GM20431 (cell line): ENCODE data around the gene ZNF471.

ENCODE experiments used
- in situ Hi-C: fragments of 300-500 bp; cut with MseI, MboI; formaldehyde crosslinking; loops from one replicate; pipeline ENCODE4 v1.15.0; 2020; ENCODE audit warnings: low sequenced_read_pairs; ENCODE audit not compliant: unreplicated experiment

ZNF471 gene

GRCh38 chr19:56572589-56572988 is 64.9 kb downstream of the ZNF471 start:
- in situ Hi-C loops, result no loop called here

DNA sequence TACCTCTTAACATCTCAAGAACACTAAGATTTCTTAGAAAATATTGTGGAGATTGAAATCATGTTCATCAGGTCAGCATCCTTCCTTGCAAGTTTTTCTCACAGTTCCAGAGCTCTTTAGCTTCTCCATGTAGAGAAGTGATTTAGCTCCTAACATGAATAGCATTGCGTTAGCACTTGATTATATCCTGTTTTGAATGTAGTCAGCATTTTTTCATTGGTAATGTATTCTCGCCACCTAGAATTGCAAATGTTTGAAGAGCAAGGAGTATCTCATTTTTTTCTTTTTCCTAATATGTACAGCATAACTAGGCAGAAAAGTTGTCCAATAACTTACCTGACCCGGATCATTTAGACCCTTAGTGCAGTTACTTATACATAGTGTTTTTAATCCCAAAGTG is 66.3 kb downstream of the ZNF471 start:
- in situ Hi-C loops, result no loop called here

DNA sequence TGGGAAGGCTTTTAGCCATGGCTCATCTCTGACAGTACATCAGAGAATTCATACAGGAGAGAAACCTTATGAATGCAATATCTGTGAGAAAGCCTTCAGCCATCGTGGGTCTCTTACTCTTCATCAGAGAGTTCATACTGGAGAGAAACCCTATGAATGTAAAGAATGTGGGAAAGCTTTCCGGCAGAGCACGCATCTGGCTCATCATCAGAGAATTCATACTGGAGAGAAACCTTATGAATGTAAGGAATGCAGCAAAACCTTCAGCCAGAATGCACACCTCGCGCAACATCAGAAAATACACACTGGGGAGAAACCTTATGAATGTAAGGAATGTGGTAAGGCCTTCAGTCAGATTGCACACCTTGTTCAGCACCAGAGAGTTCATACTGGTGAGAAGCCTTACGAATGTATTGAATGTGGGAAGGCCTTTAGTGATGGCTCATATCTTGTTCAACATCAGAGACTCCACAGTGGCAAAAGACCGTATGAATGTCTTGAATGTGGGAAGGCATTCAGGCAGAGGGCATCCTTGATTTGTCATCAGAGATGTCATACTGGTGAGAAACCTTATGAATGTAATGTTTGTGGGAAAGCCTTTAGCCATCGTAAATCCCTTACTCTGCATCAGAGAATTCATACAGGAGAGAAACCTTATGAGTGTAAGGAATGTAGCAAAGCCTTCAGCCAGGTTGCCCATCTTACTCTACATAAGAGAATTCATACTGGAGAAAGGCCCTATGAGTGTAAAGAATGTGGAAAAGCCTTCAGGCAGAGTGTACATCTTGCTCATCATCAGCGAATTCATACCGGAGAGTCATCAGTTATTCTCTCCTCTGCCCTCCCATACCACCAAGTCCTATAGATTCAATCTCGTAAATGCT is 70.3 kb downstream of the ZNF471 start:
- in situ Hi-C loops, result no loop called here
